DMS114 treated with DMSO at 0.1 percent for 48 hours (cell line): ENCODE data around the gene HBD.

Experiments
- DNase-seq: peaks from one replicate; lab custom pipeline; 2025; ENCODE audit not compliant: unreplicated experiment; lab: John Stamatoyannopoulos, UW

The HBD gene

GRCh38 chr11:5233307-5233706 is 976 bp downstream of the HBD start:
- no peak for DNase-seq

- DNase-seq = no peak
These were observed 1.5 kb downstream of the HBD start for GRCh38 chr11:5232821-5233220.

- DNase-seq = no peak
These were observed 2.1 kb downstream of the HBD start for GRCh38 chr11:5232176-5232575.

GRCh38 chr11:5231111-5231510 is 3.2 kb downstream of the HBD start:
- DNase-seq = no peak

GRCh38 chr11:5230266-5230665 is 4.0 kb downstream of the HBD start:
- no peak for DNase-seq

- no peak for DNase-seq
These were observed 4.5 kb downstream of the HBD start for GRCh38 chr11:5229796-5230195.

GRCh38 chr11:5229356-5229755 is 4.9 kb downstream of the HBD start:
- no peak for DNase-seq

GRCh38 chr11:5228124-5228523 is 6.2 kb downstream of the HBD start:
- DNase-seq = no peak

GRCh38 chr11:5227681-5228080 is 6.6 kb downstream of the HBD start:
- no peak for DNase-seq

GRCh38 chr11:5226732-5227310 is 7.5 kb downstream of the HBD start, which contains the start of gene HBB:
Gene HBB (minus strand): TSS chr11:5227071. CDS start chr11:5227021, 50 bp downstream.
- DNase-seq = peak; percentile 2

- no peak for DNase-seq
These were observed 8.8 kb downstream of the HBD start for GRCh38 chr11:5225480-5225871.

- no peak for DNase-seq
These were observed 9.5 kb downstream of the HBD start for GRCh38 chr11:5224538-5225479.

- no peak for DNase-seq
These were observed 10.6 kb downstream of the HBD start for GRCh38 chr11:5223686-5224085.

GRCh38 chr11:5223146-5223545 is 11.1 kb downstream of the HBD start:
- DNase-seq = no peak

GRCh38 chr11:5210376-5210885 is 23.9 kb downstream of the HBD start:
- DNase-seq = no peak

GRCh38 chr11:5204787-5205186 is 29.5 kb downstream of the HBD start:
- peak; percentile 0 for DNase-seq

- DNase-seq = no peak
These were observed 30.9 kb downstream of the HBD start for GRCh38 chr11:5203366-5203765.

GRCh38 chr11:5200582-5200981 is 33.7 kb downstream of the HBD start, which contains the start of gene OR51V1:
Gene OR51V1 (minus strand): TSS chr11:5200682. CDS start chr11:5200682, 0 bp downstream.
- no peak for DNase-seq

- no peak for DNase-seq
These were observed 36.0 kb downstream of the HBD start for GRCh38 chr11:5198285-5198684.

GRCh38 chr11:5197536-5197935 is 36.7 kb downstream of the HBD start:
- DNase-seq = no peak

- DNase-seq = no peak
These were observed 37.6 kb downstream of the HBD start for GRCh38 chr11:5196731-5197130.

- DNase-seq = no peak
These were observed 38.2 kb downstream of the HBD start for GRCh38 chr11:5196067-5196466.
